Transverse colon (tissue), 4 donors: ENCODE measurements around the gene MAP6.
A peak's percentile ranks its signal among the peaks of the same experiment; 100 is the strongest.

Source experiments
- CTCF ChIP-seq, 5 experiments: fragments of 200-600 bp in 3 of 5; fragments of 450-650 bp in 2 of 5; sonication (generic) in 3 of 5; IDR thresholded peaks; 1 replicate in 2 of 5; 2 replicates in 3 of 5; pipeline ENCODE4 v1.5.1; 2016 to 2017; ENCODE audit warnings: antibody characterized with exemption in 5 of 5, inconsistent platforms in 3 of 5, mild to moderate bottlenecking in 2 of 5, moderate library complexity in 1 of 5
- POLR2A ChIP-seq: fragments of 450-650 bp; IDR thresholded peaks from one replicate; pipeline ENCODE4 v1.6.1; 2016; ENCODE audit warnings: antibody characterized with exemption, mild to moderate bottlenecking, moderate library complexity
- POLR2AphosphoS5 ChIP-seq, 3 donors: sonication (generic); formaldehyde crosslinking; IDR thresholded peaks; one replicate each; pipeline ENCODE4 v1.6.1; 2016; ENCODE audit warnings: antibody characterized with exemption in 3 of 3

- TF ChIP-seq CTCF (IDR thresholded peaks at IDR 0.05) (no peak), POLR2A (no peak), POLR2AphosphoS5 (IDR thresholded peaks at IDR 0.05) (peak; percentile 82 to 93 (median 86))
These were observed 114.4 kb downstream of the MAP6 start for GRCh38 chr11:75554258-75555022.
